IMR-90 (cell line): Measurements from ENCODE around the gene ZDHHC18. TPM values are rescaled to one million over a fixed set of nuclear protein-coding genes. Genes with fewer than 3 reads are reported as not detected.

ENCODE experiments used
- ATAC-seq: fragments of 200-7000 bp; cut with Tn5 transposase; 2 replicates; pipeline ENCODE4 v1.9.1; 2020; ENCODE audit warnings: low read depth, mild to moderate bottlenecking, moderate library complexity
- BruUV-seq: library from RNA; stranded (reverse); fragments of 400-500 nt; replicated peaks from 2 replicates; lab custom pipeline; 2021; lab: Mats Ljungman, UMichigan
- CTCF ChIA-PET: fragments of 300-600 bp; formaldehyde crosslinking; extraction: SDS; loops from one replicate; lab custom pipeline; 2021; ENCODE audit warnings: antibody characterized with exemption; lab: Yijun Ruan, JAX
- POLR2A ChIA-PET: fragments of 300-600 bp; sonication (Branson Sonifier 250); formaldehyde crosslinking; loops from one replicate; lab custom pipeline; 2022; ENCODE audit warnings: antibody characterized with exemption; ENCODE audit not compliant: unreplicated experiment; lab: Charles Lee
- DNase-seq: peaks from one replicate; pipeline ENCODE4 v3.0.0; 2013
- H2AFZ ChIP-seq: replicated peaks from 2 replicates; pipeline ENCODE3; 2013; ENCODE audit warnings: low read length, mild to moderate bottlenecking; ENCODE audit not compliant: poor library complexity
- H2AK5ac ChIP-seq: 2 replicates; pipeline ENCODE4 v1.6.1; 2013; ENCODE audit warnings: low read depth, low read length, inconsistent platforms
- H2AK9ac ChIP-seq: replicated peaks from 2 replicates; pipeline ENCODE3; 2013; ENCODE audit warnings: mild to moderate bottlenecking, low read depth, low read length, moderate library complexity; ENCODE audit not compliant: poor library complexity
- H2BK120ac ChIP-seq: 2 replicates; pipeline ENCODE4 v1.6.1; 2013; ENCODE audit warnings: low read depth, low read length, inconsistent platforms
- H2BK15ac ChIP-seq: 3 replicates; pipeline ENCODE4 v1.6.1; 2013; ENCODE audit warnings: low read depth, low read length, inconsistent platforms
- H2BK20ac ChIP-seq: 2 replicates; pipeline ENCODE4 v1.6.1; 2013; ENCODE audit warnings: low read depth, mild to moderate bottlenecking, inconsistent platforms, low read length, moderate library complexity
- H2BK5ac ChIP-seq: 2 replicates; pipeline ENCODE4 v1.6.1; 2013; ENCODE audit warnings: mild to moderate bottlenecking, low read depth, low read length, inconsistent platforms; ENCODE audit not compliant: poor library complexity, severe bottlenecking
- H3K14ac ChIP-seq: replicated peaks from 2 replicates; pipeline ENCODE4 v1.6.1; 2013; ENCODE audit warnings: low read depth, low read length, inconsistent platforms
- H3K18ac ChIP-seq: 2 replicates; pipeline ENCODE4 v1.6.1; 2013; ENCODE audit warnings: low read depth, low read length, control low read depth
- H3K23ac ChIP-seq: 2 replicates; pipeline ENCODE4 v1.6.1; 2013; ENCODE audit warnings: low read depth, low read length, inconsistent platforms
- H3K27ac ChIP-seq: 2 replicates; pipeline ENCODE4 v1.5.1; 2013; ENCODE audit warnings: mild to moderate bottlenecking, control low read depth, low read length; ENCODE audit not compliant: insufficient read depth
- H3K27me3 ChIP-seq: 2 replicates; pipeline ENCODE4 v1.6.1; 2013; ENCODE audit warnings: low read length; ENCODE audit not compliant: control insufficient read depth, insufficient read depth
- H3K36me3 ChIP-seq: 2 replicates; pipeline ENCODE4 v1.6.1; 2013; ENCODE audit warnings: low read length, mixed read lengths; ENCODE audit not compliant: control insufficient read depth, insufficient read depth
- H3K4ac ChIP-seq: 2 replicates; pipeline ENCODE4 v1.6.1; 2013; ENCODE audit warnings: low read depth, low read length, inconsistent platforms
- H3K4me1 ChIP-seq: 2 replicates; pipeline ENCODE4 v1.6.1; 2013; ENCODE audit warnings: low read length, mixed read lengths; ENCODE audit not compliant: control insufficient read depth, insufficient read depth
- H3K4me2 ChIP-seq: 2 replicates; pipeline ENCODE4 v1.6.1; 2013; ENCODE audit warnings: low read depth, mild to moderate bottlenecking, control low read depth, low read length, moderate library complexity
- H3K4me3 ChIP-seq: 2 replicates; pipeline ENCODE4 v1.5.1; 2013; ENCODE audit warnings: low read depth, mild to moderate bottlenecking, control low read depth, low read length, moderate library complexity; ENCODE audit not compliant: insufficient read depth
- H3K56ac ChIP-seq: 2 replicates; pipeline ENCODE4 v1.6.1; 2013; ENCODE audit warnings: low read length, inconsistent platforms; ENCODE audit not compliant: insufficient read depth; ENCODE audit errors: extremely low read depth
- H3K79me1 ChIP-seq, 2 experiments: 2 replicates each; pipeline ENCODE4 v1.6.1; 2013; ENCODE audit warnings: low read length in 2 of 2, inconsistent platforms in 1 of 2, low read depth in 1 of 2
- H3K9ac ChIP-seq: 2 replicates; pipeline ENCODE4 v1.6.1; 2013; ENCODE audit warnings: low read depth, low read length, control low read depth
- H3K9me1 ChIP-seq: 2 replicates; pipeline ENCODE4 v1.6.1; 2013; ENCODE audit warnings: low read length, inconsistent platforms; ENCODE audit not compliant: insufficient read depth
- H3K9me3 ChIP-seq: 2 replicates; pipeline ENCODE4 v1.6.1; 2013; ENCODE audit warnings: low read length; ENCODE audit not compliant: control insufficient read depth, insufficient read depth
- H4K20me1 ChIP-seq: 2 replicates; pipeline ENCODE4 v1.6.1; 2013; ENCODE audit warnings: low read length, inconsistent platforms; ENCODE audit not compliant: insufficient read depth
- H4K5ac ChIP-seq: 2 replicates; pipeline ENCODE4 v1.6.1; 2013; ENCODE audit warnings: mild to moderate bottlenecking, low read depth, low read length, control low read depth
- H4K8ac ChIP-seq, 2 experiments: 2 replicates each; pipeline ENCODE4 v1.6.1; 2013; ENCODE audit warnings: low read depth in 2 of 2, low read length in 2 of 2, control low read depth in 1 of 2, inconsistent platforms in 1 of 2
- H4K91ac ChIP-seq: 2 replicates; pipeline ENCODE4 v1.6.1; 2013; ENCODE audit warnings: low read depth, low read length, inconsistent platforms; ENCODE audit not compliant: insufficient read depth
- BHLHE40 ChIP-seq: fragments of 150-350 bp; IDR thresholded peaks from 2 replicates; pipeline ENCODE4 v1.6.1; 2016; ENCODE audit warnings: mild to moderate bottlenecking, low read depth, low read length
- CEBPB ChIP-seq: IDR thresholded peaks from 2 replicates; pipeline ENCODE4 v1.6.1; 2012; ENCODE audit warnings: low read depth, low read length, improper control_type of control experiment
- CHD1 ChIP-seq: IDR thresholded peaks from 2 replicates; pipeline ENCODE4 v1.6.1; 2012; ENCODE audit warnings: low read depth, low read length, improper control_type of control experiment
- FOS ChIP-seq: fragments of 150-350 bp; IDR thresholded peaks from 2 replicates; pipeline ENCODE4 v1.6.1; 2016; ENCODE audit warnings: low read depth, low read length
- MAFK ChIP-seq: IDR thresholded peaks from 2 replicates; pipeline ENCODE4 v1.6.1; 2012; ENCODE audit warnings: low read depth, low read length, improper control_type of control experiment
- MAZ ChIP-seq: IDR thresholded peaks from 2 replicates; pipeline ENCODE4 v1.6.1; 2012; ENCODE audit warnings: low read depth, mild to moderate bottlenecking, low read length, improper control_type of control experiment, moderate library complexity, borderline replicate concordance
- MXI1 ChIP-seq: IDR thresholded peaks from 2 replicates; pipeline ENCODE4 v1.6.1; 2012; ENCODE audit warnings: low read depth, mild to moderate bottlenecking, low read length, moderate library complexity, borderline replicate concordance
- NFE2L2 ChIP-seq: fragments of 150-350 bp; IDR thresholded peaks from 2 replicates; pipeline ENCODE4 v1.6.1; 2016; ENCODE audit warnings: low read depth, mild to moderate bottlenecking, low read length
- POLR2A ChIP-seq: IDR thresholded peaks from 2 replicates; pipeline ENCODE4 v1.6.1; 2012; ENCODE audit warnings: mild to moderate bottlenecking, low read depth, low read length
- RAD21 ChIP-seq: IDR thresholded peaks from 2 replicates; pipeline ENCODE4 v1.6.1; 2012; ENCODE audit warnings: low read length, improper control_type of control experiment
- RCOR1 ChIP-seq: IDR thresholded peaks from 2 replicates; pipeline ENCODE4 v1.6.1; 2012; ENCODE audit warnings: mild to moderate bottlenecking, low read length, improper control_type of control experiment; ENCODE audit not compliant: insufficient replicate concordance
- RFX5 ChIP-seq: IDR thresholded peaks from 2 replicates; pipeline ENCODE4 v1.8.0; 2012; ENCODE audit warnings: low read depth, mild to moderate bottlenecking, low read length, moderate library complexity
- SMC3 ChIP-seq: fragments of 150-350 bp; IDR thresholded peaks from 2 replicates; pipeline ENCODE4 v1.6.1; 2016; ENCODE audit warnings: low read depth, mild to moderate bottlenecking, antibody characterized with exemption, low read length, moderate library complexity
- WGBS, 2 experiments: methylation state at CpG; one replicate each; pipeline versions ENCODE4 v1.1.5 to v1.1.7; 2013; ENCODE audit warnings: missing lambda C conversion rate in 2 of 2; ENCODE audit not compliant: insufficient read length in 1 of 2; ENCODE audit errors: extremely low coverage in 2 of 2; 5-methylcytosine and 5-hydroxymethylcytosine counted together
- dilution Hi-C: fragments of 300-500 bp; cut with HindIII; formaldehyde crosslinking; loops from one replicate; pipeline ENCODE4 v1.14.3; 2018; ENCODE audit warnings: low sequenced_read_pairs; ENCODE audit not compliant: unreplicated experiment
- in situ Hi-C: fragments of 300-500 bp; cut with MboI; formaldehyde crosslinking; loops from 3 replicates; pipeline ENCODE4 v1.14.3; 2019; ENCODE audit warnings: low sequenced_read_pairs, inconsistent platforms, mixed read lengths
- intact Hi-C: fragments of 100-400 bp; cut with micrococcal nuclease; formaldehyde crosslinking; loops from 2 replicates; pipeline ENCODE4 v1.10.0; 2022
- polyA plus RNA-seq, 3 experiments: library from polyadenylated mRNA; depleted of rRNA; stranded (reverse); fragments of >200 nt; gene quantifications; 2 replicates each; pipeline ENCODE4 v1.2.3, GENCODE V29; 2012; ENCODE audit warnings: low replicate concordance in 1 of 3
- total RNA-seq: library from RNA; depleted of rRNA; stranded (reverse); fragments of >200 nt; gene quantifications from 2 replicates; pipeline ENCODE4 v1.2.3, GENCODE V29; 2012
- TF ChIP-seq, protein P1 (sequence below): conservative IDR thresholded peaks from 2 replicates; pipeline ENCODE4 v1.5.1; 2012; ENCODE audit warnings: mild to moderate bottlenecking, low read depth, low read length, improper control_type of control experiment
- TF ChIP-seq, protein P2 (sequence below): fragments of 150-350 bp; IDR thresholded peaks from 2 replicates; pipeline ENCODE4 v1.6.1; 2017; ENCODE audit warnings: mild to moderate bottlenecking, antibody characterized with exemption, low read length, low read depth
- TF ChIP-seq, protein P3 (sequence below): fragments of 150-350 bp; IDR thresholded peaks from 2 replicates; pipeline ENCODE4 v1.6.1; 2016; ENCODE audit warnings: low read depth, mild to moderate bottlenecking, low read length, moderate library complexity, borderline replicate concordance

The ZDHHC18 gene
- total and polyA plus RNA-seq, 2 of the 4 experiments (the other 2 are of a cell fraction) = 12.5 to 37.0 TPM

DNA sequence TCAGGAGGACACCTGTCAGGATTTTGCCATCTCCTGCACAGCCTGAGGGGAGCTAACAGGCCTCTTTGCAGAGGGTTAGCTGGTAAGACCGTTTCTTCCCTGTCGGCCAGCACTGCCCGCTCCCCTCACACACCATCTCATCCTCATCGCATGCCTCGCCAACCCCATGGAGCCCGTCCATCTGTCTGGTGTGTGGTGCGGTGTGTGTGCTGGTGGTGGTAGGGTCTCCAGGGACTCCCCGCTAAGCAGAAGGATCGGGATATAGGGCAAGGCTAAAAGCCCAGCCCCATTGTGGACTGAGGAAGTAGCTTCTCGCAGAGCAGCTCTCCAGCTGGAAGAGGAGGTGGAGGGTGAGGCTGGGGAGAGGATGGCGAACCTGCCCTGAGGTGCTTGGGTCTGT, 29.7 kb downstream of the ZDHHC18 start:
- H3K56ac ChIP-seq = no peak overlapping the region
- H2BK120ac ChIP-seq = no peak overlapping the region
- ChIA-PET CTCF (no interaction called here), POLR2A (no interaction called here)
- no peaks in the 10 kb centered on the region for H3K9me3 ChIP-seq
- intact Hi-C loops = no loop called here
- no peak overlapping the region for H2AK5ac ChIP-seq
- H4K5ac ChIP-seq = no peak overlapping the region
- H3K23ac ChIP-seq = no peak overlapping the region
- H3K4me3 ChIP-seq = no peak overlapping the region
- H2BK20ac ChIP-seq = no peak overlapping the region
- no peak overlapping the region for H2BK15ac ChIP-seq
- dilution Hi-C loops = no loop called here
- H3K27ac ChIP-seq = no peak overlapping the region
- H3K36me3 ChIP-seq = peaks cover 37% of the 10 kb centered on the region
- H3K79me1 ChIP-seq = no peaks in the 10 kb centered on the region
- WGBS, 2 experiments = 97% methylated on average over 4 of the region's 11 CpGs; no CpG with 5 or more reads in 1 of the 2 experiments
- H2BK5ac ChIP-seq = no peak overlapping the region
- no peak overlapping the region for H4K91ac ChIP-seq
- peak overlapping the region; percentile 44 for H2AK9ac ChIP-seq
- BruUV-seq = no TSS peak
- no peaks in the 10 kb centered on the region for H3K27me3 ChIP-seq
- TF ChIP-seq BHLHE40 = no peak
- no peak for TF ChIP-seq CHD1
- no peak for TF ChIP-seq NFE2L2
- no peak for TF ChIP-seq RAD21
- no peak for TF ChIP-seq FOS
- TF ChIP-seq MAFK = no peak
- no peak for TF ChIP-seq RFX5
- TF ChIP-seq, protein P1, sequence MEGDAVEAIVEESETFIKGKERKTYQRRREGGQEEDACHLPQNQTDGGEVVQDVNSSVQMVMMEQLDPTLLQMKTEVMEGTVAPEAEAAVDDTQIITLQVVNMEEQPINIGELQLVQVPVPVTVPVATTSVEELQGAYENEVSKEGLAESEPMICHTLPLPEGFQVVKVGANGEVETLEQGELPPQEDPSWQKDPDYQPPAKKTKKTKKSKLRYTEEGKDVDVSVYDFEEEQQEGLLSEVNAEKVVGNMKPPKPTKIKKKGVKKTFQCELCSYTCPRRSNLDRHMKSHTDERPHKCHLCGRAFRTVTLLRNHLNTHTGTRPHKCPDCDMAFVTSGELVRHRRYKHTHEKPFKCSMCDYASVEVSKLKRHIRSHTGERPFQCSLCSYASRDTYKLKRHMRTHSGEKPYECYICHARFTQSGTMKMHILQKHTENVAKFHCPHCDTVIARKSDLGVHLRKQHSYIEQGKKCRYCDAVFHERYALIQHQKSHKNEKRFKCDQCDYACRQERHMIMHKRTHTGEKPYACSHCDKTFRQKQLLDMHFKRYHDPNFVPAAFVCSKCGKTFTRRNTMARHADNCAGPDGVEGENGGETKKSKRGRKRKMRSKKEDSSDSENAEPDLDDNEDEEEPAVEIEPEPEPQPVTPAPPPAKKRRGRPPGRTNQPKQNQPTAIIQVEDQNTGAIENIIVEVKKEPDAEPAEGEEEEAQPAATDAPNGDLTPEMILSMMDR = no peak
- no peak for TF ChIP-seq MXI1
- no peak for TF ChIP-seq MAZ
- TF ChIP-seq, protein P2, sequence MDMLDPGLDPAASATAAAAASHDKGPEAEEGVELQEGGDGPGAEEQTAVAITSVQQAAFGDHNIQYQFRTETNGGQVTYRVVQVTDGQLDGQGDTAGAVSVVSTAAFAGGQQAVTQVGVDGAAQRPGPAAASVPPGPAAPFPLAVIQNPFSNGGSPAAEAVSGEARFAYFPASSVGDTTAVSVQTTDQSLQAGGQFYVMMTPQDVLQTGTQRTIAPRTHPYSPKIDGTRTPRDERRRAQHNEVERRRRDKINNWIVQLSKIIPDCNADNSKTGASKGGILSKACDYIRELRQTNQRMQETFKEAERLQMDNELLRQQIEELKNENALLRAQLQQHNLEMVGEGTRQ = no peak
- no peak for TF ChIP-seq RCOR1
- TF ChIP-seq, protein P3, sequence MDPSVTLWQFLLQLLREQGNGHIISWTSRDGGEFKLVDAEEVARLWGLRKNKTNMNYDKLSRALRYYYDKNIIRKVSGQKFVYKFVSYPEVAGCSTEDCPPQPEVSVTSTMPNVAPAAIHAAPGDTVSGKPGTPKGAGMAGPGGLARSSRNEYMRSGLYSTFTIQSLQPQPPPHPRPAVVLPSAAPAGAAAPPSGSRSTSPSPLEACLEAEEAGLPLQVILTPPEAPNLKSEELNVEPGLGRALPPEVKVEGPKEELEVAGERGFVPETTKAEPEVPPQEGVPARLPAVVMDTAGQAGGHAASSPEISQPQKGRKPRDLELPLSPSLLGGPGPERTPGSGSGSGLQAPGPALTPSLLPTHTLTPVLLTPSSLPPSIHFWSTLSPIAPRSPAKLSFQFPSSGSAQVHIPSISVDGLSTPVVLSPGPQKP = no peak
- no peak for TF ChIP-seq SMC3
- no peak for TF ChIP-seq CEBPB
- no peak for TF ChIP-seq POLR2A
- no peak overlapping the region for H4K8ac ChIP-seq
- no peak overlapping the region for H3K4me2 ChIP-seq
- DNase-seq (no peak), ATAC-seq (no peak)
- H3K9me1 ChIP-seq = no peaks in the 10 kb centered on the region
- H3K14ac ChIP-seq = no peak overlapping the region
- in situ Hi-C loops = no loop called here
- H3K18ac ChIP-seq = no peak overlapping the region
- H3K4ac ChIP-seq = no peak overlapping the region
- no peak overlapping the region for H2AFZ ChIP-seq
- H3K4me1 ChIP-seq = no peaks in the 10 kb centered on the region
- no peak overlapping the region for H3K9ac ChIP-seq
- H4K20me1 ChIP-seq = peaks cover 4% of the 10 kb centered on the region; the same call in 1 of the 2 replicates
